H9 (cell line): Measurements from ENCODE around the gene SPINK1. TPM values are rescaled to one million over a fixed set of nuclear protein-coding genes. Genes with fewer than 3 reads are reported as not detected.

Source experiments
- DNase-seq: peaks from one replicate; pipeline ENCODE4 v3.0.0-alpha.2; 2017
- H2AFZ ChIP-seq: one replicate; pipeline ENCODE4 v1.6.1; 2013; ENCODE audit warnings: mild to moderate bottlenecking, low read length, control low read depth, moderate library complexity
- H2AK5ac ChIP-seq: 2 replicates; pipeline ENCODE4 v1.6.1; 2013; ENCODE audit warnings: low read length, control low read depth, mixed read lengths; ENCODE audit not compliant: insufficient read length
- H2BK120ac ChIP-seq: one replicate; pipeline ENCODE4 v1.6.1; 2013; ENCODE audit warnings: low read depth, mild to moderate bottlenecking, low read length, control low read depth, inconsistent platforms; ENCODE audit not compliant: poor library complexity, severe bottlenecking
- H2BK12ac ChIP-seq: 2 replicates; pipeline ENCODE4 v1.6.1; 2013; ENCODE audit warnings: low read length, control low read depth, mixed read lengths, low read depth; ENCODE audit not compliant: insufficient read length
- H2BK15ac ChIP-seq: 2 replicates; pipeline ENCODE4 v1.6.1; 2013; ENCODE audit warnings: low read depth, low read length, control low read depth
- H2BK20ac ChIP-seq: one replicate; pipeline ENCODE4 v1.6.1; 2013; ENCODE audit warnings: low read depth, mild to moderate bottlenecking, low read length, control low read depth, inconsistent platforms; ENCODE audit not compliant: poor library complexity, severe bottlenecking
- H2BK5ac ChIP-seq: 2 replicates; pipeline ENCODE4 v1.6.1; 2013; ENCODE audit warnings: low read length, control low read depth, mixed read lengths; ENCODE audit not compliant: insufficient read length
- H3K14ac ChIP-seq: 2 replicates; pipeline ENCODE4 v1.6.1; 2013; ENCODE audit warnings: low read length, control low read depth; ENCODE audit not compliant: insufficient read depth
- H3K18ac ChIP-seq: 2 replicates; pipeline ENCODE4 v1.6.1; 2013; ENCODE audit warnings: low read depth, mild to moderate bottlenecking, mixed read lengths, low read length, control low read depth; ENCODE audit not compliant: insufficient read length
- H3K23ac ChIP-seq: 2 replicates; pipeline ENCODE4 v1.6.1; 2013; ENCODE audit warnings: low read length, control low read depth, mixed read lengths, low read depth; ENCODE audit not compliant: insufficient read length
- H3K23me2 ChIP-seq: 2 replicates; pipeline ENCODE4 v1.6.1; 2013; ENCODE audit warnings: low read depth, mild to moderate bottlenecking, mixed read lengths, low read length, control low read depth; ENCODE audit not compliant: insufficient read length, poor library complexity, severe bottlenecking
- H3K27ac ChIP-seq: 2 replicates; pipeline ENCODE4 v1.5.1; 2013; ENCODE audit warnings: low read length, control low read depth, mixed read lengths, low read depth; ENCODE audit not compliant: insufficient read length
- H3K27me3 ChIP-seq: 2 replicates; pipeline ENCODE4 v1.6.1; 2013; ENCODE audit warnings: low read length, control low read depth, inconsistent platforms; ENCODE audit not compliant: insufficient read depth
- H3K4ac ChIP-seq: 2 replicates; pipeline ENCODE4 v1.6.1; 2013; ENCODE audit warnings: low read depth, mild to moderate bottlenecking, control low read depth, inconsistent platforms, low read length, moderate library complexity
- H3K4me1 ChIP-seq: 2 replicates; pipeline ENCODE4 v1.6.1; 2013; ENCODE audit warnings: low read length, control low read depth, inconsistent platforms; ENCODE audit not compliant: insufficient read depth
- H3K4me2 ChIP-seq: 2 replicates; pipeline ENCODE4 v1.6.1; 2013; ENCODE audit warnings: low read length, control low read depth, mixed read lengths; ENCODE audit not compliant: insufficient read length, insufficient read depth
- H3K56ac ChIP-seq: 2 replicates; pipeline ENCODE4 v1.6.1; 2013; ENCODE audit warnings: low read depth, mild to moderate bottlenecking, mixed read lengths, low read length, control low read depth; ENCODE audit not compliant: insufficient read length
- H3K79me1 ChIP-seq: 2 replicates; pipeline ENCODE4 v1.6.1; 2013; ENCODE audit warnings: low read depth, mild to moderate bottlenecking, moderate library complexity, low read length, control low read depth, inconsistent platforms; ENCODE audit not compliant: insufficient read depth, poor library complexity, severe bottlenecking
- H3K79me2 ChIP-seq: 2 replicates; pipeline ENCODE4 v1.6.1; 2013; ENCODE audit warnings: low read length, control low read depth, inconsistent platforms; ENCODE audit not compliant: insufficient read depth
- H3K9ac ChIP-seq: 2 replicates; pipeline ENCODE4 v1.6.1; 2013; ENCODE audit warnings: low read length, control low read depth, mixed read lengths; ENCODE audit not compliant: insufficient read length; ENCODE audit errors: extremely low read depth
- H3K9me3 ChIP-seq: one replicate; pipeline ENCODE4 v1.6.1; 2013; ENCODE audit warnings: low read depth, low read length, inconsistent platforms; ENCODE audit not compliant: control insufficient read depth
- H3T11ph ChIP-seq: one replicate; pipeline ENCODE4 v1.6.1; 2013; ENCODE audit warnings: mild to moderate bottlenecking, low read length, control low read depth, inconsistent platforms
- H4K20me1 ChIP-seq: one replicate; pipeline ENCODE4 v1.6.1; 2013; ENCODE audit not compliant: control insufficient read depth, insufficient read length, insufficient read depth
- H4K5ac ChIP-seq: 2 replicates; pipeline ENCODE4 v1.6.1; 2013; ENCODE audit warnings: low read depth, mild to moderate bottlenecking, mixed read lengths, low read length, control low read depth; ENCODE audit not compliant: insufficient read length
- H4K8ac ChIP-seq: replicated peaks from 2 replicates; pipeline ENCODE4 v1.6.1; 2013; ENCODE audit warnings: low read length, control low read depth, mixed read lengths, low read depth; ENCODE audit not compliant: insufficient read length
- H4K91ac ChIP-seq: 2 replicates; pipeline ENCODE4 v1.6.1; 2013; ENCODE audit warnings: low read depth, mild to moderate bottlenecking, moderate library complexity, mixed read lengths, low read length, control low read depth; ENCODE audit not compliant: insufficient read length
- H3K27ac Mint-ChIP-seq, 3 experiments: 2 replicates in 2 of 3; 3 replicates in 1 of 3; pipeline ENCODE4 v1.8.0; 2020 to 2021; ENCODE audit warnings: mixed read lengths in 3 of 3, mild to moderate bottlenecking in 1 of 3, moderate library complexity in 1 of 3
- H3K27me3 Mint-ChIP-seq: 2 replicates; pipeline ENCODE4 v1.8.0; 2021; ENCODE audit warnings: low read depth, mild to moderate bottlenecking, moderate library complexity, mixed read lengths
- H3K36me3 Mint-ChIP-seq, 3 experiments: 2 replicates in 2 of 3; 3 replicates in 1 of 3; pipeline ENCODE4 v1.8.0; 2020 to 2021; ENCODE audit warnings: low read depth in 3 of 3, mixed read lengths in 3 of 3; ENCODE audit not compliant: insufficient read depth in 1 of 3
- H3K4me1 Mint-ChIP-seq, 2 experiments: 2 replicates each; pipeline ENCODE4 v1.8.0; 2020; ENCODE audit warnings: mixed read lengths in 2 of 2
- H3K4me3 Mint-ChIP-seq, 2 experiments: 2 replicates in 1 of 2; 3 replicates in 1 of 2; pipeline ENCODE4 v1.8.0; 2020 to 2021; ENCODE audit warnings: mild to moderate bottlenecking in 2 of 2, mixed read lengths in 2 of 2, moderate library complexity in 1 of 2
- H3K9me3 Mint-ChIP-seq, 2 experiments: 2 replicates in 1 of 2; 3 replicates in 1 of 2; pipeline ENCODE4 v1.8.0; 2020; ENCODE audit warnings: mild to moderate bottlenecking in 2 of 2, mixed read lengths in 2 of 2, moderate library complexity in 1 of 2
- CTCF ChIP-seq: fragments of 200-600 bp; sonication (generic); conservative IDR thresholded peaks from 3 replicates; pipeline ENCODE4 v1.8.0; 2021; ENCODE audit warnings: antibody characterized with exemption, mild to moderate bottlenecking
- WGBS: extraction: QIAGEN DNeasy Blood & Tissue Kit; methylation state at CpG from one replicate; pipeline ENCODE4 v1.1.7; 2013; ENCODE audit warnings: missing lambda C conversion rate, low lambda C conversion rate, mixed read lengths; ENCODE audit not compliant: insufficient read length; ENCODE audit errors: extremely low coverage; 5-methylcytosine and 5-hydroxymethylcytosine counted together
- total RNA-seq: library from RNA; stranded (reverse); gene quantifications from 2 replicates; pipeline ENCODE4 v1.2.1, GENCODE V29; 2021

SPINK1 gene
- total RNA-seq, 1 experiment from 2014 or later = 3.1 TPM

- H3T11ph ChIP-seq = no peak overlapping the region
- H3K4me1 ChIP-seq = no peaks in the 10 kb centered on the region
- H3K9me3 ChIP-seq = no peaks in the 10 kb centered on the region
- H3K9ac ChIP-seq = no peak overlapping the region
- H4K20me1 ChIP-seq = no peaks in the 10 kb centered on the region
- Mint-ChIP-seq H3K9me3 (no peaks in the 10 kb centered on the region), H3K36me3 (no peaks in the 10 kb centered on the region), H3K27ac (no peak overlapping the region), H3K27me3 (no peaks in the 10 kb centered on the region), H3K4me1 (peaks cover 2 to 12% of the 10 kb centered on the region in 2 experiments; a peak in 2 of 4 replicates), H3K4me3 (no peak overlapping the region)
- H2BK12ac ChIP-seq = no peak overlapping the region
- no peak overlapping the region for H4K8ac ChIP-seq
- no peak overlapping the region for H2BK120ac ChIP-seq
- H3K27me3 ChIP-seq = no peaks in the 10 kb centered on the region
- no peak overlapping the region for H2BK15ac ChIP-seq
- H3K27ac ChIP-seq = no peak overlapping the region
- no peak overlapping the region for H3K4ac ChIP-seq
- no peak overlapping the region for H2BK5ac ChIP-seq
- no peak for TF ChIP-seq CTCF
- no peaks in the 10 kb centered on the region for H3K23me2 ChIP-seq
- H3K79me1 ChIP-seq = no peaks in the 10 kb centered on the region
- no peak overlapping the region for H3K4me2 ChIP-seq
- no peak overlapping the region for H3K23ac ChIP-seq
- no peak overlapping the region for H3K14ac ChIP-seq
- no peak overlapping the region for H3K56ac ChIP-seq
- WGBS = no CpG with 5 or more reads among the region's 5 CpGs
- DNase-seq = no peak
- H4K5ac ChIP-seq = no peak overlapping the region
- no peak overlapping the region for H2AFZ ChIP-seq
- H2AK5ac ChIP-seq = no peak overlapping the region
- no peak overlapping the region for H4K91ac ChIP-seq
- H3K79me2 ChIP-seq = no peaks in the 10 kb centered on the region
- no peak overlapping the region for H3K18ac ChIP-seq
- no peak overlapping the region for H2BK20ac ChIP-seq
These were observed 9.7 kb downstream of the SPINK1 start for GRCh38 chr5:147821766-147822165.
